ENCODE results near the gene MTFR1L.

MTFR1L gene

DNA sequence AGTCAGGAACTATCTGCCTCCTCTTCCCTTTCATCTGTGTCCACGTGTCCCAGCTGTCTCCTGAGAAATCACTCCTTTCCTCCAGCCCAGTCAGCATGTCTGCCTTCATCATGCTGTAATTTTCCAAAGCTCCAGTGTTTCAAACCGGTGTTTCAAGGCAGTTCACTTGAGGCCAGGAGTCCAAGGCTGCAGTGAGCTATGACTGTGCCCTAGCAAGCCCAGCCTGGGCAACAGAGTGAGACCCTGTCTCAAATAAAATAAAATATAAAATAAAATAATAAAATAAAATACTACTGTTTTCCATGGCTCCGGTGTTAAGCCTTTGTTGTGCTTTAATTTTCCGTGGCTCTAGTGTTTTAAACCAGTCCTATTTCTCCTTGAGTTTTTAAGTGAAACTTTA is 27.6 kb upstream of the MTFR1L start:
- no peak for DNase-seq

- no peak for DNase-seq
Measured at GRCh38 chr1:25793585-25794170, 26.1 kb upstream of the MTFR1L start.

DNA sequence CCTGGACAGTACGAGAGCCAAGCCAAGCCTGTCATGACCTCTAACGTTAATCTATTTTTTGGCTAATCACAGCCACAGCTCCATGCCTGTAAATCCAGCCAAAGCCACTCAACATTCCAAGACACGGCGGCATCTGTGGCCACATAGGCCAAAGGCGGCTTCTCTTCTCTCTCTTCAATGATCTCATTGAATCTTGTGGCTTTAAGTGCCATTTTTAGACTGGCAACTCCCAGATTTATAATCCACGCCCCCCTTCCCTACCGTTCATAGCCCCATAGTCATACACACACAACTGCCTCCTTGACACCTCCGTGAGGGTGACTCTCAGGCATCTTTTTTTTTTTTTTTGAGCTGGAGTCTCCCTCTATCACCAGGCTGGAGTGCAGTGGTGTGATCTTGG is 25.4 kb upstream of the MTFR1L start:
- DNase-seq, result no peak

DNA sequence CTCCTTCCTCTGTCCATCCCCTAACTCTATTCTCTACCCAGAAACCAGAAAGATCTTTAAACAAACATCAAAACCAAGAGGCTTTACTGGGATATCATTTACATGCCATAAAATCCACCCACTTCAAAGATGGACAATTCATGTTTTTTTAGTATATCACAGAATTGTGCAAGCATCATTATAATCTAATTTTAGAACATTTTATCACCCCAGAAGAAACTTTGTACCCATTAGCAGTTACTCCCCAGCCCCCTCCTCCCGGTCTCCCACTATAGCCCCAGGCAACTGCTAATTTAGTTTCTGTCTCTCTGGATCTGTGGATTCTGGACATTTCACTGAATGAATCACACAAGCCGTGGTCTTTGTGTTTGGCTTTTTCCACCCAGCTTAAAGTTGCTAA is 24.5 kb upstream of the MTFR1L start:
- DNase-seq, result no peak

GRCh38 chr1:25795946-25796810 is 23.6 kb upstream of the MTFR1L start:
- DNase-seq, result no peak

DNA sequence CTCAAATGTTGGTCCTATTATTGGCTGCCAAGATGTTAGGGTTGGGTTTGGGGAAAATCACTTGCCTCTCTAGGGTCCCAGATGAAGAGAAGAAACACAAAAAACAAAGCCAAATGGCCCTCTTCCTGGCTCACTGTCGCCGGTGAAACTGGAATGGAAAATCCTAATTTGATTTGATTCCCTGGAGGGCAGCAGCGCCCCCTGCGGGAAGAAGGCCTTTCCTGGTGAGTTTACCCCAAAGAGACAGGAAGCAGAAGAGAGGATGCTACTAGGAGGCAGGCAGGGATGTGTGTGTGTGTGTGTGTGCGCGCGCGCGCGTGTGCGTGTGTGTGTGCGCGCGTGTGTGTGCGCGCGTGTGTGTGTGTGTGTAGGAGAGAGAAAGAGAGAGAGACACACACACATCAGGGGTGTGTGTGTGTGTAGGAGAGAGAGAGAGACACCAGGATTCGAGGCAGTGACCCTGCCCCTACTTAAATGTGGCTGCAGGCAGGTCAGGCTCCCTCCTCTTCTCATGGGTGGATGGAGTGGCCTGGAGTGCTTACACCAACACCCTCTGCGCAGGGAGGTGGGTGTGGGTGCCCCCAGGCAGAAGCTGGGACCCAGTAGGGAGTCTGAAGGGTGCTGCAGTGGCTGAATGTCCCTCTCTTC is 22.8 kb upstream of the MTFR1L start:
- DNase-seq, result peak; percentile 77

DNA sequence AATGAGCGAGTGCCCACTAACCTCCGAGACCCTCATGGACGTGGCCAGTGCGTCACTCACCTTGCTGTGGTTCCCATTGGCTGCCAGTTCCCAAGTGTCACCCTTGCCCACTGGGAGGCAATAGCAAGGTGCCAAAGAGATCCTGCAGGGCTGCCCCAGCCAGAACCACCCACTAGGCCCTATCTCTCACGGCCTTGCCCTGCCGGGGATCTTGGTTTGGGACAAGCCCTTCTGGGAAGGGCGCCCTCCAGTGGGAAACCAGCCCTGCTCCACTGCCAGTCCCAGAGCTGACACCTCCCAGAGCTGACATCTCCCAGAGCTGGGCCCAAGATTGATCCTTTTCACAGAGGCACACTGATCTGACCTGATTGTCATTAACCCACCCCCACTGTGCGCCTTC is 21.8 kb upstream of the MTFR1L start:
- DNase-seq, result peak; percentile 76

GRCh38 chr1:25798666-25799351 is 20.9 kb upstream of the MTFR1L start:
- DNase-seq, result no peak

DNA sequence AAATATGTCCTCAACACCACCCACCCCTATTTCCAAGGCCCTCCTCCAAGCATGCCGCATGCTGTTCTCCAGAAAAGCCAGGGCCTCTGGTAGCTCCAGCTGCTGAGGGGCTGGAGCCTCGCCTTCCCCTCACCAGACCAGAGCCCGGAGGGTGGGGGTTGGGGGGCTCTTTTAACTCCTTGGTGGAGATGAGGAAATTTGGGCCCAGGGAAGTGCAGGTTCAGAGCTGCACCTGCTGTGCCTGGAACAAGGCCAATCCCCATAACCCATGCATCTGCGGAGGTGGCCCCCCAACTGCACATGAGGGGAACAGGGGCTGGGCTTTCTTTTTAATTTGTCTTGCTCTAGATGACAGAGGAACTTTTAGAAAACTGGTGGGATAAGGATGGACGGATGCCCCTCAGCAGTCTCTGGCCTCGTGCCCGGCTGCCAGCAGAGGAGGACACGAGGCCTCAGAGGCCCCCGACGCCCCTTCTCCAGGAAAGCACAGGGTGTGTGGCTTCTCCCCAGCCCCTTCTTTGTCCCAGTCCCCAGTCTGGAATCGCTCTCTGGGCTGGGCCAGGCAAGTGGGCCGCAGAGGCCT is 20.3 kb upstream of the MTFR1L start:
- no peak for DNase-seq

DNA sequence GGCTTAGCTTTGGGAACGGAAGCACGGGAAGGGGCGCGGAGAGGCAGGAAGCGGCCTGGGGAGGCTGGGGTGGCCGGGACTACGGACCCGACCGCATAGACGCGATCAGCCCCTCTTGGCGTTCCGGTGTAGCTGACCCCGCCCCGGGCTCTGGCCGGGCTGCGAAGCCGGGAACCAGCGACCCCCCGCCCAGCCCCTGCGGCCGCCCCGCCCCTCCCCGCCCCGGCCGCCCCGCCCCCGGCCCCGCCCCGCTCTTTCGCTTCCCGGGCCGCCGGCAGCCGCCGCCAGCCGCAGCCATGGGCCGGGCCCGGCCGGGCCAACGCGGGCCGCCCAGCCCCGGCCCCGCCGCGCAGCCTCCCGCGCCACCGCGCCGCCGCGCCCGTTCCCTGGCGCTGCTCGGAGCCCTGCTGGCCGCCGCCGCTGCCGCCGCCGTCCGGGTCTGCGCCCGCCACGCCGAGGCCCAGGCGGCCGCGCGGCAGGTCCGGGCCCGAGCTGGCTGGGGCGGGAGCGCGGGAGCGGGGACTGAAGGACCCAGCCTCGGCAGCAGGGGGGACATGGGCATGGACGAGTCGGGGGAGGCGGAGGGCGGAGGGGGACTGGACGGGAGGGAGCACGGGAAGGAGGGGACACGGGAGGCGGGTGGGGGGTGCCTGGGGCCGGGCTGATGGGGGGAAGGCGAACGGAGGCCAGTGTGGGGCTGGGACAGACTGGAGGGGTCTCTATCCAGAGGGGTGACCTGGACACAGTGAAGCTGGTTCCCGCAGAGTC is 19.6 kb upstream of the MTFR1L start, which contains the start of gene SELENON:
SELENON (plus strand) TSS at position 259 of the 768 bp plus-strand sequence; CDS start at position 297, 38 bp downstream.
- DNase-seq, result peak; percentile 80

DNA sequence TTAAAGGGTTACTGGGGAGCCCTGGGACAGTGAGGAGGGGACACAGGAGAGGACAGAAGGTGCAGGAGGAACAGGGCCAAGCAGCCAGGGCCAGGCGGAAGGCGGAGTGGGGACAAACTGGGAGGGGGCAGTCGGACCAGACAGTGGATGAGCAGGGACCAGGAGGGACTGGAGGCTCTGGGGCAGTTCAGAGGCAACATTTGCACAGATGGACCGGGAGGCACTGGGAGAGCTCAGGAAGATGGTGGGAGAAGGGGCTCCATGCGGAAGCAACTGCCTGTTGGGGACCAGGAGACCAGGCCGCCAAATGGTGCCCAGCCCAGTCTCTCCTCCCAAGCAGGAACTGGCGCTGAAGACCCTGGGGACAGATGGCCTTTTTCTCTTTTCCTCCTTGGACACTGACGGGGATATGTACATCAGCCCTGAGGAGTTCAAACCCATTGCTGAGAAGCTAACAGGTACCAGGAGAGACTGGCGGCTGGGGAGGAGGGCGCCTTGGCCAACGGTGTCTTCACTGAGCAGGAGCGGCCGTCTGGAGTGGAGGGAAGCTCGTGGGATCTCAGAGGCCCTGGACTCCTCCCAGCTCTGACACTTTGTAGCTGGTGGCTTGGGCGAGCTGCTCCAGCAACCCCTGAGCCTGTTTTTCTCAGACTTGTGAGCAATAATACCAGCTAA is 18.9 kb upstream of the MTFR1L start:
- no peak for DNase-seq

DNA sequence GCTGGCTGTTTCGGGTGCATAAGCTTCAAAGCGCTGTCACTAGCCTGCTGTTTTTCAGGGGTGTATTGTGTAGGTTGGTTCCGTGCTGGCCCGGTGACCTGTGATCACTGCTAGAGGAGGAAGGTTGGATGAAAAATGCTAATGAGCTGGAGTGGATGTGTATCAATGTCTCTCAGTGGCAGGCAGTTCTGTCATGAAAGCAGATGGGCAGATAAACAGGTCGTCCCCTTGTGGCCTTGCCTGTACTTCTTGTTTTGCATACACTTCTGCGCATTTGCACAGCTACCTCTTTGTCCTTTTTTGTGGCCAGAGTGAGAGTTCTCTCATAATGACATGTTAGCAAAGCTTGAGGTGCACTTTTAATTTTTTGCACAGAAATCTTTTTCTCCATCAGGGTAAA is 16.8 kb upstream of the MTFR1L start:
- DNase-seq, result no peak

DNA sequence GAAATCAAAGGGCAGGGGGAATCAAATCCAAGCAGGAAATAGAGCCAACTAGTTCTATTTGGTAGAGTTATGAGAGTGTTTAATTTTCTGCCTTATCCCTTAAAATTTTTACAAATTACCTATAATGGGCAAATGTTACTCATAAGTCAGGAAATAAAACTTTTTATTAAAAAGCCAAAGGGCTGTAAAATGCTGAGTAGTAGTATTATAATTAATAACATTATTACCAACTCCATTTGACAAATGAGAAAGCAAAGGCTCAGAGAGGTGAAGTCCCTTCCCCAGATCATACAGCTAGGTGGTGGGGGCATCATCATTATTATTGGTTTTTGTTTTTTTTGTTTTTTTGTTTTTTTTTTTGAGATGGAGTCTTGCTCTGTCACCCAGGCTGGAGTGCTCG is 16.4 kb upstream of the MTFR1L start:
- DNase-seq, result no peak

DNA sequence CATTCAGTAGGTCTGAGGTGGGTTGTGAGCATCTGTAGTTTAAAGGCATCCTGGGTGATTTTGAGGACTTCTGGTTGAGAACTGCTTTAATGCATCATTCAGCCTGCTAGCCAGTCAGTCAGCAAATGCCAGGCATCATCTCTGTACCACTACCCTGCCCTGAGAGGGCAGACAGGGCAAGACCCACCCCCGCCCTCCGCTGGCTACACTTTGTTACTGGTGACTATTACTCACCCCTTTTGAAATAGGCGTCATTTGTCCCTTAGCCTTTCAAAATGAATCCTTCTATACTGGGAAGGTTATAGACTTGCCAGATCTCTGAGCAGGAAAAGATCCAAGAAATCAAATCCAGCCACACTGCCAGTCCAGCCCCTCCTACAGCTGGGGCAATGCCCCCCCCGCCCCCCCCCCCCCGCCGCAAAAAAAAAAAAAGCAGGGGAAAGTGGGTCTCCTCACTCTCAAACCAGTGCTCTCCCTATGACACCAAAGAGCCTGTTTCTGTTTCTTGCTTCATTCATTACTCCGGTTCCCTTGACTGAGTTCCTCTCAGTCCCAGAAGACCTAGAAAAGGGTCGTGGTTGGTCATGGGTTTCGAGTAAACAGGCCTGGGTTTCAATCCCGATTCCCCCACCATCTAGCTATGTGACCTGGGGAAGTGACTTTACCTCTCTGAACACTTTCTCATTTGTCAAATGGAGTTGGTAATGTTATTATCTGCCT is 15.3 kb upstream of the MTFR1L start:
- DNase-seq, result no peak

- DNase-seq, result no peak
Measured at GRCh38 chr1:25804964-25805862, 14.5 kb upstream of the MTFR1L start.

- DNase-seq, result no peak
Measured at GRCh38 chr1:25805863-25806225, 13.9 kb upstream of the MTFR1L start.

DNA sequence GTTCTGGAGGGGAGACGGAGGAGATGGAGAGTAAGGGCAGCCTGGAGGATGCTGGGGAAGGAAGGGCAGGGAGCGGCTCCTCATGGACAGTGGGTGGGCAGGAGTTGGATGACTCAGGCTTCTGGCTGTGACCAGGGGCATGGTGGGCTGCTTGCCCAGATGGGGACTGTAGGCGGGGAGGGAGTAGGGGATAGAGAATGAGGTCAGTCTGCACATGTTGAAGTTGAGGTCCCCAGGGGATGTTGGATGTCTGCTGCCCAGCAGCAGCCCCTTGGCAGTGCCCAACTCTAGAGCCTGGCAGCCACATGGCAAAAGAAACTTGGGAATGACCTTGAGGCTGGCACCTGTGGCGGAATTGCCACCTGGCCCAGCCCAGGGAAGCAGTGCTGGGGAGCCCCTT is 13.3 kb upstream of the MTFR1L start:
- no peak for DNase-seq

DNA sequence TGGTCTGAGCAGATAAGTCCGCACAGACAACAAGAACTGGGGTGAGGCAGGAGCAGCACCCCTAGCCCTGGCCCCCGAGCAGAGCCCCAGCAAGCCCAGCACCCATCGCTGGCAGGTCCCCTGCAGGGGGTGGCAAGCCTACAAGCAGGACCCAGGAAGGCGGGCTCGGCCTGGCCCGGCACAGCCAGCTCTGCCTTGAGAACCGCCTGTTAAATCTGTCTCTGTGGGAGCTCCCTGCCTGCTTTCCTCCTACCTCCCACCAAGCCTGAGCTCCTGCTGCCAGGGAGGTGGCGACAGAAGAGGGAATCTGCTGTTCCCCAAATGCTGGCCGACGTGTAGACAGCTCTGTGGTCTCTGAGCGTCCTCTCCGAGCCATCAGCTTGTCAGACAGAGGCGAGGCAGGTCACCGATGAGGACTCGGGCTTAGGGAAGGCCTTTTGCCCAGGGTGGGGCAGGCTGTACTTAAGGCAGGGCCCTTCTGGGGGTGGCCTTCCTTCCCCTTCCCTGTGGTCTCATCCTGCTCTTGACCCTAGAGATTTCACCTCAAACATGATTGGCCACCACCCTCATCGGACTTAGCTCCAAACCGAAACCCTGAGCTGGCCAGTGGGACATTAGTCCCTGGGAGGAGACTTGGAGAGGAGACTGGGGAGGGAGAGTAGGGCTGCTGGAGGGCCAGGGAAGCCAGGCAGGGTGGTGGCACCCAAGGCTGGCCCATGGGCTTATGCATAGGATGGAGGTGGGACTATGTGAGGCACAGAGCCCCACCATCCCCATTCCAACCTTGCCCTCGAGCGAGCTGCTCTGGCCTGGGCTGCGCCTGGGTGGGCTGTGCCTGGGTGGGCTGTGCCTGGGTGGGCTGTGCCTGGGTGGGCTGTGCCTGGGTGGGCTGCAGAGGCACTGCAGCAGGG is 12.0 kb upstream of the MTFR1L start:
- no peak for DNase-seq
